Caco-2 (cell line): ENCODE data around the gene ACOX3. TPM values are rescaled to one million over a fixed set of nuclear protein-coding genes. Genes with fewer than 3 reads are reported as not detected.

Experiments used
- BruUV-seq: library from RNA; stranded (reverse); fragments of 400-500 nt; replicated peaks from 2 replicates; lab custom pipeline; 2021; lab: Mats Ljungman, UMichigan
- CTCF ChIA-PET: fragments of 300-600 bp; sonication (Branson Sonifier 250); formaldehyde crosslinking; loops from one replicate; lab custom pipeline; 2022; ENCODE audit warnings: antibody characterized with exemption; lab: Charles Lee
- POLR2A ChIA-PET: fragments of 300-600 bp; sonication (Branson Sonifier 250); formaldehyde crosslinking; loops from one replicate; lab custom pipeline; 2022; ENCODE audit warnings: antibody characterized with exemption; lab: Charles Lee
- DNase-seq, 2 experiments: peaks; one replicate each; pipeline versions ENCODE4 v3.0.0 to v3.0.0-alpha.2; 2020 to 2022
- H3K27me3 ChIP-seq: replicated peaks from 2 replicates; pipeline ENCODE4 v1.6.0; 2011; ENCODE audit warnings: low read length; ENCODE audit not compliant: control insufficient read depth, insufficient read depth
- H3K36me3 ChIP-seq: 2 replicates; pipeline ENCODE4 v1.5.1; 2011; ENCODE audit warnings: low read length; ENCODE audit not compliant: control insufficient read depth, insufficient read depth
- H3K4me1 ChIP-seq: fragments of 250-450 bp; sonication (Bioruptor Pico); 2 replicates; pipeline ENCODE4 v1.5.1; 2020; ENCODE audit warnings: mild to moderate bottlenecking
- H3K4me3 ChIP-seq: 2 replicates; pipeline ENCODE4 v1.5.1; 2011; ENCODE audit warnings: low read depth, mild to moderate bottlenecking, control low read depth, low read length
- H3K9me3 ChIP-seq: fragments of 250-450 bp; sonication (Bioruptor Pico); 2 replicates; pipeline ENCODE4 v1.5.1; 2020; ENCODE audit warnings: mild to moderate bottlenecking, moderate library complexity
- H3K27ac Mint-ChIP-seq: one replicate; pipeline ENCODE4 v1.8.0; 2022; ENCODE audit warnings: mixed read lengths; ENCODE audit not compliant: unreplicated experiment
- H3K27me3 Mint-ChIP-seq: one replicate; pipeline ENCODE4 v1.8.0; 2022; ENCODE audit warnings: mixed read lengths; ENCODE audit not compliant: insufficient read depth, unreplicated experiment
- H3K36me3 Mint-ChIP-seq: one replicate; pipeline ENCODE4 v1.8.0; 2022; ENCODE audit warnings: mild to moderate bottlenecking, mixed read lengths; ENCODE audit not compliant: insufficient read depth, unreplicated experiment
- H3K4me1 Mint-ChIP-seq: one replicate; pipeline ENCODE4 v1.8.0; 2022; ENCODE audit warnings: low read depth, mixed read lengths; ENCODE audit not compliant: unreplicated experiment
- H3K4me3 Mint-ChIP-seq: one replicate; pipeline ENCODE4 v1.8.0; 2022; ENCODE audit warnings: mild to moderate bottlenecking, moderate library complexity, mixed read lengths; ENCODE audit not compliant: unreplicated experiment
- H3K9me3 Mint-ChIP-seq: one replicate; pipeline ENCODE4 v1.8.0; 2022; ENCODE audit warnings: mixed read lengths; ENCODE audit not compliant: unreplicated experiment
- intact Hi-C: fragments of 100-400 bp; cut with micrococcal nuclease; formaldehyde crosslinking; loops from one replicate; pipeline ENCODE4 v1.10.0; 2022; ENCODE audit not compliant: unreplicated experiment
- total RNA-seq: library from RNA; stranded (reverse); gene quantifications from 2 replicates; pipeline ENCODE4 v1.2.3, GENCODE V29; 2022
- TF ChIP-seq, protein P1 (sequence below), 2 experiments: fragments of 200-600 bp in 1 of 2; IDR thresholded peaks; 1 replicate in 1 of 2; 2 replicates in 1 of 2; pipeline versions ENCODE4 v1.5.1 to v1.8.0; 2011 to 2022; ENCODE audit warnings: antibody characterized with exemption in 1 of 2, control low read depth in 1 of 2, inconsistent platforms in 1 of 2, low read depth in 1 of 2, low read length in 1 of 2, mild to moderate bottlenecking in 1 of 2, moderate library complexity in 1 of 2; ENCODE audit not compliant: insufficient read depth in 1 of 2, severe bottlenecking in 1 of 2, unreplicated experiment in 1 of 2

The ACOX3 gene
- total RNA-seq, 1 experiment from 2014 or later = 11.5 TPM

DNA sequence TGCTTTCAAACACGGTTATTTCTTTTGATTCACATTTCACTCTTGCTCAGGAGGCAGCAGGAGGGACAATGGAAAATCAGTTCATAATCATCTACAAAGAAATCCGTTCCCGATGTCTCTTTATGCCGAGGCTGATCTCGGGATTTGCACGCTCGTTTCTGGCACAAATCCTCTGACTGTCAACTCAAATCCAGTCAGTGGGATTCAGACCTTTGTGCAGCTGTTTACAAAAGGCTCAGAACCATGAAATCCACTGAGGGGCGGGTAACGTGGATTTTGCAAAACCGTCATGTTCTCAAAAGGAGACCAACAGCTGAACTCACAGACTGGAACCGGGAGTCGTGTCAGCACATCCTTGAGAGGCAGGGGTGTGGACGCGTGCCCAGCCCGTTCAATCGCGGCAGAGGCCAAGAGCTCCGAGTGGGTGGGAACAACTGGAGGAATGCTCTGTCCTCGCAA is 46.4 kb downstream of the ACOX3 start:
- BruUV-seq = no TSS peak
- Mint-ChIP-seq H3K36me3 (no peaks in the 10 kb centered on the region), H3K4me1 (no peaks in the 10 kb centered on the region), H3K27me3 (no peaks in the 10 kb centered on the region), H3K4me3 (no peak overlapping the region), H3K27ac (no peak overlapping the region), H3K9me3 (no peaks in the 10 kb centered on the region)
- CTCF ChIA-PET = interaction anchor here (0.6 kb wide), 1 partner anchor 90 kb away, joined by 4 read pairs; no protein-coding TSS in a partner anchor
- TF ChIP-seq, protein P1, sequence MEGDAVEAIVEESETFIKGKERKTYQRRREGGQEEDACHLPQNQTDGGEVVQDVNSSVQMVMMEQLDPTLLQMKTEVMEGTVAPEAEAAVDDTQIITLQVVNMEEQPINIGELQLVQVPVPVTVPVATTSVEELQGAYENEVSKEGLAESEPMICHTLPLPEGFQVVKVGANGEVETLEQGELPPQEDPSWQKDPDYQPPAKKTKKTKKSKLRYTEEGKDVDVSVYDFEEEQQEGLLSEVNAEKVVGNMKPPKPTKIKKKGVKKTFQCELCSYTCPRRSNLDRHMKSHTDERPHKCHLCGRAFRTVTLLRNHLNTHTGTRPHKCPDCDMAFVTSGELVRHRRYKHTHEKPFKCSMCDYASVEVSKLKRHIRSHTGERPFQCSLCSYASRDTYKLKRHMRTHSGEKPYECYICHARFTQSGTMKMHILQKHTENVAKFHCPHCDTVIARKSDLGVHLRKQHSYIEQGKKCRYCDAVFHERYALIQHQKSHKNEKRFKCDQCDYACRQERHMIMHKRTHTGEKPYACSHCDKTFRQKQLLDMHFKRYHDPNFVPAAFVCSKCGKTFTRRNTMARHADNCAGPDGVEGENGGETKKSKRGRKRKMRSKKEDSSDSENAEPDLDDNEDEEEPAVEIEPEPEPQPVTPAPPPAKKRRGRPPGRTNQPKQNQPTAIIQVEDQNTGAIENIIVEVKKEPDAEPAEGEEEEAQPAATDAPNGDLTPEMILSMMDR (IDR thresholded peaks at IDR 0.05; ENCODE audit: insufficient read depth in 1 of 2, low read depth in 1 of 2, low read length in 1 of 2, severe bottlenecking in 1 of 2, unreplicated experiment in 1 of 2) = no peak
- Histone ChIP-seq H3K9me3 (no peaks in the 10 kb centered on the region), H3K36me3 (no peaks in the 10 kb centered on the region), H3K4me1 (no peaks in the 10 kb centered on the region), H3K27me3 (no peaks in the 10 kb centered on the region), H3K4me3 (no peak overlapping the region)
- POLR2A ChIA-PET = no interaction called here
- no peak for DNase-seq
- intact Hi-C loops = no loop called here

- ChIA-PET CTCF (no interaction called here), POLR2A (no interaction called here)
- intact Hi-C loops = no loop called here
- no peak for DNase-seq
- no peak overlapping the region for H3K27ac Mint-ChIP-seq
- H3K9me3 ChIP-seq = no peaks in the 10 kb centered on the region
- no peaks in the 10 kb centered on the region for H3K9me3 Mint-ChIP-seq
- no peak overlapping the region for H3K4me3 ChIP-seq
- H3K27me3 Mint-ChIP-seq = no peaks in the 10 kb centered on the region
- H3K27me3 ChIP-seq = no peaks in the 10 kb centered on the region
- H3K4me1 Mint-ChIP-seq = no peaks in the 10 kb centered on the region
- H3K36me3 Mint-ChIP-seq = no peaks in the 10 kb centered on the region
- H3K4me1 ChIP-seq = no peaks in the 10 kb centered on the region
- no peak overlapping the region for H3K4me3 Mint-ChIP-seq
- no TSS peak for BruUV-seq
- TF ChIP-seq, protein P1 (IDR thresholded peaks at IDR 0.05; ENCODE audit: insufficient read depth in 1 of 2, low read depth in 1 of 2, low read length in 1 of 2, severe bottlenecking in 1 of 2, unreplicated experiment in 1 of 2) = no peak
- no peaks in the 10 kb centered on the region for H3K36me3 ChIP-seq
Observed at GRCh38 chr4:8393593-8394038, 46.9 kb downstream of the ACOX3 start.

DNA sequence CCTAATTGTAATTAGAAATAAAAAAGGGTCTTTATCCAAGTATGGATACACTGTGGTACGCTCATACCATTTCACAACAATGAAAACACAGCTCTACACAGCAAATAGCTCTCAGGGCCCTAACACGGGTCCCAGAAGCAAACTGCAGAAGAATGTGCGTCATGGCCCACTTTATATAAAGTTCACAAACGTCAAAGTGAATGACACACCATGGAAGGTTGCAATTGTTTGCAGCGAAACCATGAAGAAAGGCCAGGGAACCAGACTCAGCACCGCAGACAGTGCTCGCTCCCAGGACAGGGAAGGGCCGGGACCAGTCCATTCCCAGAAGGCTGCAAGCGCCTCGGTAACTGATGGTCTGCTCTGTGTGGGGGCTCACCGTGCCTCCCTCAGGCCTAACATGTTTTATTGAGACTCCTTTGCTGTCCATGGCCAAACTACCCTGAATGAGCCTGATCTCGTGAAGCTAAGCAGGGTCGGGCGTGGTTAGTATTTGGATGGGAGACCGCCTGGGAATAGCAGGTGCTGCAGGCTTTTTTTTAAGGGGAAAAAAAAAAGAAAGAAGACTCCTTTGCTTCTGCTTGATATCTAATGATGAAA is 47.8 kb downstream of the ACOX3 start:
- intact Hi-C loops = no loop called here
- CTCF ChIA-PET = no interaction called here
- no peaks in the 10 kb centered on the region for H3K27me3 ChIP-seq
- no peaks in the 10 kb centered on the region for H3K9me3 ChIP-seq
- no peak overlapping the region for H3K4me3 ChIP-seq
- Mint-ChIP-seq H3K27ac (no peak overlapping the region), H3K27me3 (no peaks in the 10 kb centered on the region), H3K4me1 (peaks cover 6% of the 10 kb centered on the region), H3K36me3 (no peaks in the 10 kb centered on the region), H3K9me3 (no peaks in the 10 kb centered on the region), H3K4me3 (no peak overlapping the region)
- POLR2A ChIA-PET = no interaction called here
- TF ChIP-seq, protein P1 (IDR thresholded peaks at IDR 0.05; ENCODE audit: insufficient read depth in 1 of 2, low read depth in 1 of 2, low read length in 1 of 2, severe bottlenecking in 1 of 2, unreplicated experiment in 1 of 2) = no peak
- DNase-seq = peak in 1 of 2 experiments; percentile 16
- BruUV-seq = no TSS peak
- no peaks in the 10 kb centered on the region for H3K36me3 ChIP-seq
- peaks cover 6% of the 10 kb centered on the region for H3K4me1 ChIP-seq
